HG03460 (cell line): Measurements from ENCODE around the gene PDCD1.

Source experiments
- ATAC-seq: cut with Tn5 transposase; IDR thresholded peaks from one replicate; pipeline ENCODE4 v1.9.1; 2021; ENCODE audit not compliant: unreplicated experiment

Gene PDCD1

DNA sequence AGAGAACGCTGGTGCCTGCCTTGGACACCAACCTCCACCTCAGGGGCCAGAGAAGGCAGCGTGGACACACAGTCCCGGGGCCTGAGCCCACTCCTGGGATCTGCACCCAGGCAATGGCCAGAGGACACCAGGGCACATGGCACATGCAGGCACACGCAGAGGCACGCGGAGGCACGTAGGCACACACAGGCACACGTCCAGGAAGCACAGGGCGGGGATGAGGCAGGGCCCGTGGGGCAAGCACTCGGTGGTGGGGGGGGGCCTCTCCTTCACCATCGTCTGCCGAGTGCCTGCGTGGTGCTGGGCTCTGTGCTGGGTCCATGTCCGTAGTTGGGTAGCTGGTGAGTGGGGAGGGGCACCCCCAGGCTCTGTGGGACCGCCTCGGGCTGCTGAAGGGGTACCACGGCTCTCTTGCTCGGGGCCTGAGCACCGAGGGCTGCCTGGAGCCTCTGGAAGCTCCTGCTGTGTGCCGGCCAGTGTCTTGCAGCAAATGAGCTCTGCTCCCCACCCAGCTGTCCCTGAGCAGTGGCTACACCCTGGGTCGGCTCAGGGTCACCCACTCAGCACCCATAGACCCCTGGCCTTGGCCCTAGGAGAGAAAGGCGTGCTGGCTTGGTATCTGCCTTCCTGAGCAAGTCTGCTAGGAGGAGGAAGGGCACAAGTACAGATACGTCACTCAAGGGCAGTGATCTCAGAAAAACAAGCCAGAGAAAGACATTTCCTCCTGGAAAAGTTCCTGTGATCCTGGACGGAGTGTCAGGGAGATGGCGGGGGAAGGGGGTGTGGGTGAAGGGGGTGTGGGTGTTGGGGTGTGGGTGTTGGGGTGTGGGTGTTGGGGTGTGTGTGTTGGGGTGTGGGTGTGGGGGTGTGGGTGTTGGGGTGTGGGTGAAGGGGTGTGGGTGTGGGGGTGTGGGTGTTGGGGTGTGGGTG is 37.3 kb upstream of the PDCD1 start:
- ATAC-seq, result no peak

DNA sequence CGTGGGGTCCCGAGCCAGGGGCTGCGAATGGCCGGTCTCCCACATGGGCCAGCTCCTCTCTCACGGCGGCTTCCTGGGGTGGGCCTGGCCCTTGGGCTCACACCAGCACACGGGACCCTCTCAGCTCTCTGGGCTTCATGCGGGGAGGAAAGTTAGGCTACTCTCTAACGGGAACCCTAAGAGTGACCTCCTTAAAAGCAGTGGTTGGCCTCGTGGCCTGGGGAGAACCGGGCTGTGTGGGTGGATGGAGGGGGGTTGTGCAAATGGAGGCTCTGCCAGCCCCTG is 36.7 kb upstream of the PDCD1 start:
- no peak for ATAC-seq

DNA sequence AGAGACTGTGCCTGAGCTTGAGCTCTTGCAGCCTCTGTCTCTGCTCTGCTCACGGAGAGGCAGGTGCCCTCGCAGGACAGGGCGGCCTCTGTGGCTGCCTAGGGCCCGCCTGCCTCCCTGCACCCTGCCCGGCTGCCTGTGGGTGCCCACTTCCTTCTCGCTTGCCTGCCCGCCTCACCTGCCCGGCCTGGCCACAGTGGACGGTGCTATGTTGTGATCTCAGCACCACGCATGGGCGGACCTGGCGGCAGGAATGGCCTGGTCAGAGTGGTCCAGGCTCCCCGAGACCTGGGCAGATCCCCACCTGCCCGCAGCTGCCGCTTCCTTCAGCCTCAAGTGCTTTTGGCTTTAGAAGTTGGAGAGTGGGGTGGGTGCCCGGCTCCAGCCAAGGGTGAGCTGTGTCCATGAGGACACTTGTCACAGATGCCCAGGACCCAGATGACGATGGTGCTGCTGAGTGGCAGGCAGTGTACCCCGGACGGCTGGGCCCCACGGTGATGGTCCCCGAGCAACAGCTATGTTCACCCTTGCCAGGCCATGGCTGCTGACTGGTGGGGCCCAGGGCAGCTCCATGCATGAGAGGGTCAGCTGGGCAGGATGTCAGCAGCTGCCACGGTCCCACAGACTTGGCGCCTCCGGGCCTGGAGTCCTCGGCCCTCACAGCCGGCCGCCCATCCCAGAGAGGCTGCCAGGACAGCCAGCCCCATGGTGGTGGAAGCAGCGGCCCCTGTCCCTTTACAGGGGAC is 36.2 kb upstream of the PDCD1 start:
- no peak for ATAC-seq

DNA sequence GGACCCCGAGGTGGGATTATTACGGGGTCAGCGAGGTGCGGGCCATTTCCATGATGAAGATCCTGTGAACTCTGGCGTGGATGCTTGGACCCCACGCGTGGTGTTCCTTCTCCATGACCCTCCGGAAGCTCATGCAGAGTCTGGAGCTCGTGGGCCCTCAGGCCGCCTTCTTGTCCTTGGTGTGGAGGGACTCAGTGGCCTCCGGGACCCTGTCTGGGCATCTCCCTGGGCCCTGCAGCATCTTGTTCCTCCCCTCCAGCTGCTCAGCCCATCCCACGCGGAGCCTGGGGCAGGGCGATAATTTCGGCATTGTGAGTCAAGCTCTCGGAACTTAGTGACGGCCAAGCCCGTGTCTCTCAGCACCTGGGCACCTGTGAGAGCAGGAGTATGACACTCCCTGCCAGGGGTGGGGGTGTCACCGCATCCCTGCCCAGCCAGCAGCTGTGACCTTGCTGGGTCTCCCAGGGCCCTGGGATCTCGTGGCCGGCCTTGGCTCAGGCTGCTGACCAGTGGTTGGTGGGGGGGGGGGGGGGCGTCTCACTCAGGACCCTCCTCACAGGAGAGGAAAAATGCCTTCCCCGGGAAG is 35.5 kb upstream of the PDCD1 start:
- no peak for ATAC-seq

DNA sequence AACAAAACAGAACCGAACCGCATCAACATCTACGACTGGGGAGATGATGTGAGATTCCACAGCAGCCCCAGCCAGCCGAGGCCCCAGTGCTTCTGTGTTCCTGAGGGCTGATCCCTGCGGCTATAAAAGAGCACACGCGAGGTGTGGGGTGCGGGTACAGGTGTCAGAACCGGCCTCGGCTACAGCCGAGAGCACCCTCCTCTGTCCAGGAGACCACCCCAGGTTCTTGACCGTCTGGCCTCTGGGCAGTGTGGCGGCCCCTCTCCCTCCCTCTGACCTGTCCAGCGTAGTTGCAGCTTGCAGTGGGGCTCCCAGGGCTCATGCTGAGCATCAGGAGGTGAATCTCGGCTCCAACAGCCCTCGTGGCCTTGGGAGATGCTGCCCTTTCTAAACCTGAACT is 34.6 kb upstream of the PDCD1 start:
- no peak for ATAC-seq

DNA sequence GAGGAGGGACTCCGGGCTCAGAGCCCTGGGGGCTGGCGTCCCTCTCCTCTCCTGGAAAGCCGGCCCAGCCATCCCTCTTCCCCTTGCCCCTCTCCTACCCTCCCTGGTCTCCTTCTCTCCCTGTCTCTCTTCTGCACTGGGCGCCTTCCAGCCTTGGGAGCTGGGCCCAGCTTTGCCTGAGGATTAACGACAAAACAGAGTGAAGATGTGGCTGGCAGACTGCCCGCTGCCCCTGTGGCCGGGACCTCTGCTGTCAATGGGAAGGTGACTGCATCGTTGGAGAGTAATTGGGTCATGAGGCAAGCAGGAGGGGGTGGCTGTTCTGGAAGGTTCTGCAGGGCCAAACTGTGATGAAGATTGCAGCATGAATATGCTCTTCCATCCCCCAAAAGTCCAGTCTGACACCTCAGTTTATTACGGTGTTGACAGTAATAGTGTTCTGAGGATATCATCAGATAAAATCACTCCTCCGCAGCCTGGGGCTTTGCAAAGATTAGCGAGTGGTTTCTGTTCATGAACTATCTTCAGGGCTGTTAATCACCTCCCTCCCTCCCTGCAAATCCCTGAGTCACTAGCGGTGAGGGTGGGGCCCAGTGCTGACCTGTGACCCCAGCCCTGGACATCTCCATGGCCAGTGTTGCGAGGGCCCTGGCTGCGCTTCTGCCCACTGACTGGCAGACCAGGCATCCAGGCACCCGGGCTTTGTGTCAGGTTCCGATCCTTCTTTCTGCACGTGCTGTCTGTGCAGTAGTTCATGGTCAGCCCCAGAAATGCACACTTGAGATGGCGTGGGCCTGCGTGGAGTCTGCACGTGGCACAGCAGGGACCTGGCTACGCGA is 33.8 kb upstream of the PDCD1 start:
- ATAC-seq, result no peak

DNA sequence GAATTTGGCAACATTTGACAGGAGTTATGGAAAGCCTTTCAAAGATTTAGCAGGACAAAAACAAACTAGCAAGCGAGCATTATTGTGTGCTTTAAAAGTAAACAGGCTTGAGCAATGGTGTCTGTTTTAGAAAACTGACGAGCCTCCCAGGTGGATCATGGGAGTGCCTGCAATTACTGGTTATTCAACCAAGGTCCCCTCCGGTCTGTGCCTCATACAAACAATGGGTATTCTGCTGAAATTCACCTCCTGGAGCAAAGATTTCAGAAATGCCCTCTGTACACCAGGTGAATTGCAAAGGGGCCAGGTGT is 33.2 kb upstream of the PDCD1 start:
- no peak for ATAC-seq

DNA sequence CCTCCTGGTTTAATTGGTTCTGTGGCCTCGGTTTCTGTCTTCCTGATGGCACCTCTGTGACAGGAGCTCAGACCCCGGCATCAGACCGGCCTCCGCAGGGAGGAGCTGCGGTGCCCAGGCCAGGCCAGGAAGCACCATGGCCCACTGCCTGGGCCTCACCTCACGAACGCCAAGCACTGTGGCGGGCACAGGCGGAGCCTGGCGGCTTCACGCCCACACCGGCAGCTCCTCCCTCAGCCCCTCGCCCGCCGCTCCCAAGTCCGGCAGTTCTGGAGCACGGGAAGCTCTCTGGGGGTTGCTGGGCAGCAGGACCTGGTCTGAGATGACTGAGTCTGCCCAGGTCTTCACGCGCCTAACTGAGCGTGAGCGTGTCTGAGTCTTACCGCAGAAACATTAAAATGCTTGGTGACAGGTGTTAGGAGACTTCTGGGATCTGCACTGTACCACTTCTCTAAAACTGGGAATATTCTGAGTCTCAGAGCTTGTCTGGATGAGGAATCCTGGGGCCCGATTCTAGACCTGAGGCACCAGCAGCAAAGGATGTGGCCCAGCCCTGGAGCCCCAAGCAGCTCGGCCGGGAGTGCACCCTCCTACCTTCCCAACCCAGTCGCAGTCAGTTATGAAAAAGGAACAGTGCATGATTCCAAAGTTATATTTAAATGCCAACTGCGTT is 32.8 kb upstream of the PDCD1 start:
- ATAC-seq, result no peak

DNA sequence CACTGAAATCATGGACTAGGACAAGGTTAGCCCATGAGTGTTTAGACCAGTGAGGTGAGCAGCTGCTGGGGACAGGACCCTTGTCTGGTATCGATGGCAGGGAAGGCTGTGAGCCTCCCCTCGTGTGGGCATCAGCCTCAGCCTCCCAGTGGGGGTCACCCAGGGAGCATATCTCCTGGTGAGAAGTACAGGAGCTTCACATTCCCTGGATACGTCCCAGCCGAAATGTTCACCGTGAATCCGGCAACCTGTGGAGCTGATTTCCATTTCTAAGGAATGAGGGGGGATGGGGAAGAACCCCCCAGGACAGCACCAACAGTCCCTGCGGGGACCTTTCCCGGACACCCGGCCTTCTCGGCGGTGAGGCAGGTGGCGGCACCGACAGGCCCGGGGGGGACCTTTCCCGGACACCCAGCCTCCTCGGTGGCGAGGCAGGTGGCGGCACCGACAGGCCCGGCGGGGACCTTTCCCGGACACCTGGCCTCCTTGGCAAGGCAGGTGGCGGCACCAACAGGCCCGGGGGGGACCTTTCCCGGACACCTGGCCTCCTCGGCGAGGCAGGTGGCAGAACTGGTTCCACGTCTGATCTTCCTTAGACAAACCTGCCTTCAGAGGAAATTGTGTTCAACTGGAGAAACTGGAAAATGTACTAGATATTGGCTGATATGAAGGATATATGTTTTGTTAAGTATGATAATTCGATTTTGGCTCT is 32.0 kb upstream of the PDCD1 start:
- ATAC-seq, result no peak

DNA sequence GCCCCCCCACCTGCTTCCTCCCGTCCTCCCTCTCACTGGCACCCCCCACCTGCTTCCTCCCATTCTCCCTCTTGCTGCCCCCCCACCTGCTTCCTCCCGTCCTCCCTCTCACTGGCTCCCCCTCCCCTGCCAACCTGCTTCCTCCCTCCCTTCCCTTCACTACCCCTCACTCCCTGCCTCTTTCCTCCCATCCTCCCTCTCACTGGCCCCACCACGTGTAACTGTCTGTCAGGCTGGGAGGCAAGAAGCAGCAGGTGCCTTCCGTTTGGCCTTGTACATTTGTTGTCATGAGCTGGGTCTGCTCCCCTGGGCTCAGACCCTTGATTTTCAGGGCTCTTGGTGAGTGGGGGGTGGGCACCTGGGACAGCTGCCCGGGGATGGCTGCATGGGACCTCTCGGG is 29.9 kb upstream of the PDCD1 start:
- no peak for ATAC-seq

DNA sequence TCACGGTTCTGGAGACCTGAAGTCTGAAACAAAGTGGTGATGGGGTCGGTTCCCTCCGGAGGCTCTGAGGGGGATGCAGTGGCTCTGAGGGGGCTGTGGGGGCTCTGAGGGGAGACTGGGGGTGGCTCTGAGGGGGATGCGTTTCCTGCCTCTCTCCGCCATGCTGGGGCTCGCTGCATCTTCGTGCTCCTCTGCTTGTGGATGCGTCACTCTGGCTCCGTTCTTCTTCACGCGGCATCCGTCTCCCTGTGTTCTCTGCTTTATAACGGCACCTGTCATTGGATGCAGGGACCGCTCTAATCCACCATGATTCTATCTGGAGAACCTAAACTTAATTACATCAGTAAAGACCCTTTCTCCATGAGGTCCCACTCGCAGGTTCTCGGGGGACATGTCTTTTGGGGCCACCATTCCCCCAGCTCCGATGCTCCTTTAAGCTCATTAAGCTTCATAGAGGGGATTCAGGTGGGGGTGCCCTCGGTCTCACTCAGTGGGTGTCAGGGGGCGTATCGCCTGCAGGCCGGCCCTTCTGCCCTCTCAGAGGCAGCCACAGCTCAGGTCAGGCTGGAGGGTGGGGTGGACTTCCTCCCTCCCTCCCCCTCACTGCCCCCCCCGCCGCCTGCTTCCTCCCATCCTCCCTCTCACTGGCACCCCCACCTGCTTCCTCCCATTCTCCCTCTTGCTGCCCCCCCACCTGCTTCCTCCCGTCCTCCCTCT is 29.3 kb upstream of the PDCD1 start:
- no peak for ATAC-seq

DNA sequence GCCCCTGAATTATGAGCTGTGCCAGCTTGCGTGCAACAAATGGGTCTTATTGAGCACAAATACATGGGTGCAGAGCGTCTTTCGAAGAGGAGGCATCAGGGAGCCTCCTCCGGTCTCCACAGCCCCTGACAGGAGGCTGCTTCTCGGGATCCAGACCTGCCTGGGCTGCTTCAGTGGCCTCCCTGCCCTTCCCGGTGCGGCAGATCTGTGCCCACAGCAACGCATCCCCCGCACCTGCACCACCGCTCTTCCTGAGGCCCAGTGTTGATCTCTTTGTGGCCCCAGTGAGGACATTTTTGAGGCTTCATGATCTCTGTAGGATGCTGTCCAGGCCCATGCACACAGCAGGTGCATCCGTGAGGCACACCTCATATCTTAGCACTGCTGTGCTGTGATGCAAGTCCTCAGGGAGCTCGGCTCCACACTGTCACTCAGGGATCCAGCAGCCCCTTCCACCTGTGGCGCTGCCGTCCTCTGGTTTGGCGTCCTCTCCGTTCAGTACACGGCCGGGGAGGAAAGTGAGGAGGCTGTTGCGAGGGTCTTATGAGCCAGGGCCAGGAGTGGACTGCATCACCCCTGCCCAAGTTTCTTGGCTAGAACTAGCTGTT is 28.2 kb upstream of the PDCD1 start:
- no peak for ATAC-seq

DNA sequence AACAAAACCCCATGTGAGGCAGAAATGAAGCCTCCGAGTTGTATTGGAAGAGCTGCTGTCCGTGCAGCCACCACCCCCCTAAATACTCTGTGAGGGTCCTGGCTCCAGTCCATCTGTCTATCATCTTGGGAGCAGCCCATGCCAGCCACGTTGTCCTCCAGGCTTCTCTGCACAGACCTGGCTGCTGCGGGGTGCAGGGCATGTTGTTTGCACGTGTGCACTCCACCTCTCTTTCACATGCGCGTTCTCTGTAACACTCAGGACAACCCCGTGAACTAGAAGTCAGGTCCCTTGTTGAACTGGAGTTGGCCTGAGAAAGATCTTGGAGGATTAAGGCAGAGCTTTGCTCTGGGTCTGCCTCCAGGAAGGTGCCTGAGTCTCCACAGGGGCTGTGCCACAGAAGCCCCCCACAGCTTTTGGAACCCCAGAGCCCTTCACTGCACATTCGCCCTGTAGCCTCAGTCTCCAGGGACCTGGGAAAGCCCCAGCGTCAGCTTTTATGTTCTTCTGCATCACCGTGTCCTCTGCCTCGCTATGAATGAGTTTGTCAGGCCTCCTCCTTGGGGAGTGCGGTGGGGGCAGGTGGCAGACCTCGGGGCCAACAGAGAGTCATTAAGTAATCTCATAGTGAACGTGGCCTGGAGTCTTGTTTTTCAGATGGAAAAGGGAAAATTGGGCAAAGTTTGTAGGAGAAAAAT is 27.4 kb upstream of the PDCD1 start:
- ATAC-seq, result no peak

DNA sequence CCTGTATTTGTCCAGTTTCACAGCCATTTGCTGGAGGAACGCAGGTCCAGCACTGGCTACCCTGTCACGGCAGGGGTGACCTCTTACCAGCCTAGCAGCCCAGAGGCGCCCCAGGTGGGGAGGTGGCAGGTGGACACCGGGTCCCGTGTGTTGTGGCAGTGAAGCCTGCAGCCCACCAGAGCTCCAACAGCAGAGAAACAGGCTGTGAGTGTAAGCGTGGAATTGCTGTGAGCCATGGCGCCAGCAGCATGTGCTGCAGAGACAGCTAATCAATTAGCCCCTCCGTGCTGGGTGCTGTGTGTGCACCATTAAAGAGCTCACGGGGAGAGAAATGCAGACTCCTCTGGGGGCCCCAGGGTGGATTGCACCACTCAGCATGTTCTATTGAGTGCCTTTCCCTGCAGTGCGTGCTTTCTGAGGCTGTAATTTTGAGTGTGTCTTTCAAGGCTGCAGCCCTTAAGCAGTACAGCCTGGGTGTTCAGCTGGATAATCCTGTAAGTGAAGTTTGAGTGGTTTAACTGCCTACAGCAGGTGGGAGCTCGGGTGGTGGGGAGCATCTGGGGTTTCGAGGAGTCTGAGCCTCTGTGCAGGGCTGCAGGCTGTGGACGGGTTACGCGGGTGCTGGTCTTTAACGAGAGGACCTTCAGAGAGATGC is 26.7 kb upstream of the PDCD1 start:
- no peak for ATAC-seq

DNA sequence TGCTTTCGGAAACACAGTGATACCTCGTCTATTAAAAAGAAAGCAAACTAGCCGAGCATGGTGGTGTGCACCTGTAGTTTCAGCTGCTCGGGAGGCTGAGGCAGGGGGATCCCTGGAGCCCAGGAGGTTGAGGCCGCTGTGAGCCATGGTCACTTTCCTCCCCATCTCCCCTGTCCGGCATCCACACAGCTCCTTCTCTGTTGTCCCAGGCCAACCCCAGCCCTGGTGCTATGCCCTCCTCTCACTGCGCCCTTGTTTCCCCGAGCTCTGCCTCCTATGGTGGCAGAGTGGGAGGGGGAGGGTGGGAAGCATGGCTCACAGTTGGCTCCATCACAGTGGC is 26.2 kb upstream of the PDCD1 start:
- no peak for ATAC-seq

DNA sequence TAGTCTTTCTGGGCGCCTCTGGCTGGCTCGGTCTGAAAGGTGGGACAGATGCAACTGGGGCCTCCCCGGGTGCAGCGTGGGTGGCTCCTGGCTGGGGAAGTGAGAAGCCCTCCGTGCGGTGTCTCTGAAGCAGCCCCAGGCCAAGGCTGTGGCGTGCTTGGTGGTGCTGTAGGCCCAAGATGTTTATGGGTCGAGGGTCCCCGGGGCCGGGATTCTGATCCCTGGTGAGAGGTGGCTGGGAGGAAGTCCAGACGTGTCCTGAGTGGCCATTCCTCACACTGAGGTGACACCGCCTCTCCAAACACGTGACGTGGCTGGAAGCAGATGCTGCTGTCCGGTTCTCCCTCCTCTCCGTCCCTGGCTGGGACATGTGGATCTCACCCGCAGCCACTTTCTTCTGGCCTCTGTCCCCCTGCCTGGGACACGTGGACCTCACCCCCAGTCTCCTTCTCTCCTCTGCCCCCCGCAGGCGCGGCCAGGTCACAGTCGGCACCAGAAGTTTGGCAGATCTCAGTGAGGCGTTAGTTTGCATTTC is 23.5 kb upstream of the PDCD1 start:
- ATAC-seq, result peak; percentile 51

DNA sequence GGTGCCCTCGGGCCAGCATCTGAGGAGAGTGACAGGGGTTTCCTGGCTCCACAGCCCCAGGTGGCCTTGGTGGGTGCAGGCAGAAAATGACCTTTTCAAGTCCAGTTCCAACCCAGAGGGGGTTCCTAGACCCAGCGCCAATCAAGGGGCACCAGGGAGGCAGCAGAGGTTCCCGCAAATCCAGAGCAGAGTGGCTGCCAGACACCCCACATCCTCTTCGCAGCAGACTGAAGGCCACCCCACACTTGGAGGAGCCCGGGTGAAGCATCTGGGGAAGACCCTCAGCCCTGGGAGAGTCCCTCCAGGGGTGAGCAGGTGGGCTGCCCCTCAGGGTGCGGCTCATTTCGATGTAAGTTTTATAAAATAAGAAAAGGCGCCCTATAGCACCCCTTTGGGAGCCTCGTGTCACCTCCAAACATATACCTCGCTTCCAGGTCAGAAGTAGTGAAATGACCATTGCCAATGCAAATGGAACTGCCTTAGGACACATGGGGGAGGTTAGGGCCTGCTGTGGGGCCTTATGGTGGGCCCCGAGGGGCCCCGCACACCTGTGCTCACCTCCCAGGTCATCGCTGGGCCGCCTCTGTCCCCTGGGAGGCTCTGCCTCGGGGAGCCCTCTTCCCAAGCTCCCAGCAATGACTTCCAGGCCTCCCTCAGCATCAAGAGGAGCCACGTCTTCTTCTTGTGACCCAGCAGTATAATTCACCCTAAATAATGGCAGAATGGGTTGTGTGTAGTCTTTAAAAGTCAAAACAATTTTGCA is 21.8 kb upstream of the PDCD1 start:
- ATAC-seq, result no peak
